ENCODE results near the gene ACLY. TPM values are rescaled to one million over a fixed set of nuclear protein-coding genes. Genes with fewer than 3 reads are reported as not detected.

ACLY gene
- total RNA-seq, 1 experiment from 2014 or later: 279 TPM

- no peaks in the 10 kb centered on the region for H3K27me3 ChIP-seq (ENCODE audit: insufficient read depth, low read length)
- no peak overlapping the region for H2BK12ac ChIP-seq (ENCODE audit: insufficient read length, low read depth, low read length)
- peaks cover 9 to 20% (median 19%) of the 10 kb centered on the region in 3 experiments; a peak in 6 of 7 replicates for H3K36me3 Mint-ChIP-seq (ENCODE audit: insufficient read depth in 1 of 3, low read depth in 3 of 3)
- H2BK5ac ChIP-seq (ENCODE audit: insufficient read length, low read length): no peak overlapping the region
- H3K23ac ChIP-seq (ENCODE audit: insufficient read length, low read depth, low read length): no peak overlapping the region
- no CpG with 5 or more reads among the region's 18 CpGs for WGBS (ENCODE audit: extremely low coverage, insufficient read length, low lambda C conversion rate)
- no peak for TF ChIP-seq CTCF (conservative IDR thresholded peaks at IDR 0.05)
- peak overlapping the region; percentile 99 for H3K4me2 ChIP-seq (ENCODE audit: insufficient read depth, insufficient read length, low read length)
- no peak overlapping the region for H3K14ac ChIP-seq (ENCODE audit: insufficient read depth, low read length)
- no peak overlapping the region for H4K91ac ChIP-seq (ENCODE audit: insufficient read length, low read depth, low read length)
- peaks cover 2% of the 10 kb centered on the region for H3K79me1 ChIP-seq (ENCODE audit: insufficient read depth, low read depth, low read length, poor library complexity, severe bottlenecking)
- no peaks in the 10 kb centered on the region for H3K9me3 Mint-ChIP-seq
- H3T11ph ChIP-seq (ENCODE audit: low read length): no peak overlapping the region
- H2AFZ ChIP-seq (ENCODE audit: low read length): no peak overlapping the region
- peaks cover 18% of the 10 kb centered on the region for H3K23me2 ChIP-seq (ENCODE audit: insufficient read length, low read depth, low read length, poor library complexity, severe bottlenecking)
- H2AK5ac ChIP-seq (ENCODE audit: insufficient read length, low read length): no peak overlapping the region
- no peak overlapping the region for H3K56ac ChIP-seq (ENCODE audit: insufficient read length, low read depth, low read length)
- H3K4me1 ChIP-seq (ENCODE audit: insufficient read depth, low read length): peaks cover 5% of the 10 kb centered on the region; the same call in 1 of the 2 replicates
- H3K27ac Mint-ChIP-seq: no peak overlapping the region
- no peak overlapping the region for H2BK120ac ChIP-seq (ENCODE audit: low read depth, low read length, poor library complexity, severe bottlenecking)
- no peak overlapping the region for H3K18ac ChIP-seq (ENCODE audit: insufficient read length, low read depth, low read length)
- H3K79me2 ChIP-seq (ENCODE audit: insufficient read depth, low read length): peaks cover 13% of the 10 kb centered on the region; the same call in 1 of the 2 replicates
- peaks cover 26 to 31% of the 10 kb centered on the region in 2 experiments for H3K4me1 Mint-ChIP-seq
- no peak overlapping the region for H4K8ac ChIP-seq (replicated peaks; ENCODE audit: insufficient read length, low read depth, low read length)
- no peak overlapping the region for H4K5ac ChIP-seq (ENCODE audit: insufficient read length, low read depth, low read length)
- H3K9ac ChIP-seq (ENCODE audit: extremely low read depth, insufficient read length, low read length): no peak overlapping the region
- H3K4me3 Mint-ChIP-seq: no peak overlapping the region
- no peak for DNase-seq
- H2BK20ac ChIP-seq (ENCODE audit: low read depth, low read length, poor library complexity, severe bottlenecking): no peak overlapping the region
- no peak overlapping the region for H3K27ac ChIP-seq (ENCODE audit: insufficient read length, low read depth, low read length)
- no peak overlapping the region for H2BK15ac ChIP-seq (ENCODE audit: low read depth, low read length)
- no peaks in the 10 kb centered on the region for H4K20me1 ChIP-seq (ENCODE audit: control insufficient read depth, insufficient read depth, insufficient read length)
- no peaks in the 10 kb centered on the region for H3K27me3 Mint-ChIP-seq (ENCODE audit: low read depth)
- H3K4ac ChIP-seq (ENCODE audit: low read depth, low read length): no peak overlapping the region
- H3K9me3 ChIP-seq (ENCODE audit: control insufficient read depth, low read depth, low read length): no peaks in the 10 kb centered on the region
Observed at GRCh38 chr17:41863074-41863848, 55.5 kb downstream of the ACLY start.

All from H9 (cell line).